EL (cell line): ENCODE measurements around the gene SLC9A8.
A peak's percentile ranks its signal among the peaks of the same experiment; 100 is the strongest.

Experiments
- DNase-seq: peaks from one replicate; pipeline ENCODE4 v3.0.0-alpha.2; 2016

Gene SLC9A8

DNA sequence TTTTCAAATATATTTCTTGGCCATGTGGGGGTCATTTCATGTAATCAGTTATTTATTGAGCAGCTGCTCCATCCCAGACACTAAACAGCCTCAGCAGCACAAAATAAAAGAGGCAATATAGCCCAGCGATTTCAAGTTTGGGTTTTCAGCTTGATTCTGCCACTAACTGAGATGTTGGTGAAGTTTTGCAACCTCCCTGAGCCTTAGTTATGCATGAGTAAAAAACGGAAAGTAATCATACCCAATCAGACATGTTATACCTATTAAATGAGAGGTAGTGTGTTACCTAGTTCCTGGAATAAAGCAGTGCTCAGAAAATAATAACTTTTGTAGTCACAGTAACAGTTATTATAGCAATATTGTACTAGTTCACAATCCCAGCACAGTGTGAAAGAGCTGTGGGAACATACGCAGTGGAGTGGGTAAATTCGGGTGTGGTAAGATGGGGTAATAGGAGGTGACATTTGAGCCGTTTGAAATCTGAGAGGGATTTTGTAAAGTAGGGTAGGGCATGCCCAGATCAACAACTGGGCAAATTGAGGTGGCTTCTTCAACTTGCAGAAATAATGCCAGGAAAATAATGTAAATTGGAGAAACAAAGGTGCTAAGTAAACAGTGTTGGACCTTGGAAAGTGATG lies 1.5 kb downstream of the SLC9A8 start:
- no peak for DNase-seq

DNA sequence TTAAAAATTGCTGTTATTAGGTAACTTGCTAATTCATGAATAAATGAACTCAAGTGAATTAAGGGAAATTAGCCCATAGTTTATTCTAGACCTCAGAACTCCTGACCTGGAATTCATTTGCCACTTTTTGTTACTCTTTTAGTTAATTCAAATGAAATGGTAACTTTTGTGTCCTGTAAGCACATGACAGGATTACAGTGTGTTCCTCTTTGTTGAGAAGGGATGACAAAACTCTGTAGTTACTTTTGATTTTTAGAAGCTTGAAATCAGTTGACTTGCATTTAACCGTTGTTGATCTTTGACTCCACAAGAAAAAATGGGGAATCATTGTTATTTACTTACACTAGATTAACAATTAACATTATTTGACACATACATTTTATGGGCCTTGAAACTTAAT lies 6.2 kb downstream of the SLC9A8 start:
- no peak for DNase-seq

DNA sequence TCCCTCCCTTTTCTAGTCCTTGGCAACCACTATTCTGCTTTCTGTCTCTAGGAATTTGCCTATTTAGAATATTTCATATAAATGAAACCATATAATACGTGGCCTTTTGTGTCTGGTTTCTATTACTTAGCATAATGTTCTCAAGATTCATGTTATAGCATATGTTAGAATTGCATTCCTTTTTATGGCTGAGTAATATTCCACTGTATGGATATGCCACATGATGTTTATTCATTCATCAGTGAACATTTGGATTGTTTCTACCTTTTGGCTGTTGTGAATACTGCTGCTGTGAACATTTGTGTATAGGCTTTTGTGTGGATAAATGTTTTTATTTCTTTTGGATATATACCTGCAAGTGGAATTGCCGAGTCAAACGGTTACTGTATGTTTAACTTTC lies 7.1 kb downstream of the SLC9A8 start:
- no peak for DNase-seq

DNA sequence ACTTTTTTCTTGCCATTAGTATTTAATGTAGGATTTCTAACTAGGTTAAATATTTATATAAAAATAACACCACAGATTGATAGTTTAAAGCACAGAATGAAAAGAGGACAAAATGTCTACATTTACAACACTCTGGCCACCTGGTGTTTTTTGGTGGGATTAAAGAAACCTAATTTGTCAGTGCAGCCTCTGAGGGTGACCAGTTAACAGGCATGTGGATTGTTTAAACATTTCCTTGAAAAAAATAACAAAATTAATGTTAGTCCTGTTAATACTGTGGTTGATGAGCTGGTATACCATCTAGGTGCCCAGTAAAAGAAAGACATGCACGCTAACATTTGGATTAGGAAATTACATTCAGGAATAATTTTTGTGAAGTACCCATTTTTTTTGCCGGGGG lies 8.8 kb downstream of the SLC9A8 start:
- DNase-seq: no peak

DNA sequence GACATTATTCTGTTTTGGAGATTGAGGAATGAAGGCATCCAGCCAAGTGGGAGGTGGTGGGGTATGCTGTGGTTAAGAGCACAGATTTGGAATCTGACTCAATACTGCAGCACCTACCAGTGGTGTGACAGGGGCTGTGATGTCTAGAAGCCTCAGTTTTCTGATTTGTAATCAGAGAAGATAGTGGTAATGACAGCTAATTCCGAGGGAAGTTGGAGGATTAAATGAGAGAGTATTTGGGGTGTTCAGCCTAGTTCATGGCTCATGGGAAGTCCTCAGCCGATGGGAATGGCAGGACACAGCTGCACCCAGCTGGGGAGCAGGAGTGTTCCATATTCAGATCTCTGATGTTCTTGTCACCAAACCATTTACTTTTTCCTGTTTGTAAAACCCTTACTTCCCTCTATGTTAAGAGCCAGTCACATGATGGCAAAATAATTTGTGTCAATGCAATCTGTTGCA lies 9.3 kb downstream of the SLC9A8 start:
- peak; percentile 68 for DNase-seq

DNA sequence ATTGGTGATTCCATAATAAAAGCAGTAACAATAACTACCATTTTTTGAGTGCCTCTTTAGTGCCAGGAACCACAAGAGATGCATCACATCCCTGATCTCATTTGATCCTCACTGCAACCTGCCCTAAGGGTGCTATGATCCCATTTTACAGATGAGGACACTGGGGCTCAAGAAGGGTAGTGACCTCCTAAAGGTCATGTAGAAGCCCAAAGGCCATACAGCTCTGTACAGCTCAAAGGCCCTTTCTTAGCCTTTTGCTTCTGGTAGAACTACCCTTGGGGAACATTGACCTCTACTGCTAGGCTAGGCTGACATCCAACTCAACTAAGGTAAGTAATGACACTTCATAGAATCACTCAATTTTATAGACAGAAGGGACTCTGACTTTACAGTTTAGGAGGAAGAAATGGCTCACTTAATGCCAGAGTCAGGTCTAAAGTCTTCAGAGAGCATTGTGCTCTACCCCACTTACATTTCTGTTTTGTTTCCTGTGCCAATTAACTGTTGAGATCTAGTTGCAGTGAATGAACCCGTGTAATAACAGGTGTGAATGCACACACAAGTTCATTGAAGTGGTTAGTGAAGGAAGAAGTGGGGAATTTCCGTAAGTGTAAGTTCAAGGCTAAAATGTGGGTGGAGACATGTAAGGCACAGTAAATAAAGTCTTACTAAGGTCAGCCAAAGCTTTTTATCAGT lies 10.7 kb downstream of the SLC9A8 start:
- no peak for DNase-seq

DNA sequence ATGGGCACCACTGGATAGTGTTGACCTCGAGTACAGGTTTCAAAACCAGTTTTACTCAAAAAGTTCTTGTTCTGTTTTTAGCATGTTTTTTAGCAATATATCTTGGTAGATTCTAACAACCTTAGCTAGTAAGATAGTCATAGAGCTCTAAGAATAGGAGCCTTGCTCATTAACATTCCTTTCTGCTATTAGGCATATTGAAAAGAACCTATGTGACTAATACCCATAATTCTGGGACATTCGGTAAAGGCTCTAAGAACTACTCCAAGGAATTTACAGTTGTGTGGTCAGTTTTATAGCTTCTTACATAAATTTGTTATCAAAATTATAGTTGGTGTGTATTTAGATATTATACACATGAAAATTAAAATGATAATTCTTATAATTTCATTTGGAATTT lies 11.6 kb downstream of the SLC9A8 start:
- DNase-seq: peak; percentile 13

DNA sequence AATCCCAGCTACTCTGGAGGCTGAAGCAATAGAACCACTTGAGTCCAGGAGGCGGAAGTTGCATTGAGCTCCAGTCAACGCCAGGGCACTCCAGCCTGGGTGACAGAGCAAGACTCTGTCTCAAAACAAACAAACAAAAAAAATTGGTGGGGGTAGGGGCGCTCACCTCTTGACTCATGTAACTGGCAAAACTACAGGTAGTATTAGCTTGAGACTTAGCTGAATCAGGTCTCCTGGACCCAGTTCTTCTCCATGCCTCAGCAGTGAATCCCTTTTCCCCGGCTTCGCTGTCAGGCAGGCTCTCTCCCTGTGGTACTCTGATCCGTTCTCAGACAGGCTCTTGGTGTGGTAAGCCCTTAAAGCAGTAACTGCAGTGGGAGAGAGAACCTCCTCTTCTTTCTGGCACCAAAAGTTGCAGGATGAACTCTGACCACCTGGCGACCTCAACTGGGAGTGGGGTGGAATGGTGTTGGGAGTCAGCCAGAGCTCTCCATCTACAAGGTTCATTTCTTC lies 12.9 kb downstream of the SLC9A8 start:
- no peak for DNase-seq

DNA sequence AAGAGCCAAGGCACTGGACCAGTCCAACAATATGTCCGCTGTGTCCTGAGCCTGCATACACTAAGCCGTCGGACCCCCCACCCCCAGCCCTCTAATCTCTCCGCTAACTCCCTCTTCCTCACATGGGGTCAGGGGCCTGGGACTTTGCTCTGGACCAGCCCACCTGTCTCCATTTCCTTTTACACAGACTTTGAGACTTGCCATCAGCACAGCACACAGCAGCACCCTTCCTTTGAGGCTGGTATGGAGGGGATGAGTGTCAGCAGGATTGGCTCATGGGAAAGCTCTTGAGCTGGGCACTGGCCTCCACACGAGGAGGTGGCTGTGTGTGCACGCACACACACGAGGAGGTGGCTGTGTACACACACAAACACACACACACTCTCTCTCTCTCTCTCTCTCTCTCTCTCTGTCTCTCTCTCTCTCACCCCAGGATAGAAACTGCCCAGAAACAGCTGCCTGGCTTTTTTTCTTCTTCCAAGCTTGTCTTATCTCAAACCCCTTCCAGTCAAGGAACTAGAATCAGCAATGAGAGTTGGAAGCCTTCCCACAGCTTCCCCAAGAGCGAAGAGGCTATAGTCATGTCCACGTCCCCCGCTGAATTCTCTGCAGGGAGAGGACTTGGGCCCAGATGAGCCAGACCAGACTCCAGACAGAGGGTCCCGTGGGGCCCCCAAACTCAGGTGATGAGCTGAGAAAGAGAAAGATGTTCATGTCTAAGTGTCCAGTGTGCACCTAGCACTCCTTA lies 18.6 kb downstream of the SLC9A8 start:
- no peak for DNase-seq

DNA sequence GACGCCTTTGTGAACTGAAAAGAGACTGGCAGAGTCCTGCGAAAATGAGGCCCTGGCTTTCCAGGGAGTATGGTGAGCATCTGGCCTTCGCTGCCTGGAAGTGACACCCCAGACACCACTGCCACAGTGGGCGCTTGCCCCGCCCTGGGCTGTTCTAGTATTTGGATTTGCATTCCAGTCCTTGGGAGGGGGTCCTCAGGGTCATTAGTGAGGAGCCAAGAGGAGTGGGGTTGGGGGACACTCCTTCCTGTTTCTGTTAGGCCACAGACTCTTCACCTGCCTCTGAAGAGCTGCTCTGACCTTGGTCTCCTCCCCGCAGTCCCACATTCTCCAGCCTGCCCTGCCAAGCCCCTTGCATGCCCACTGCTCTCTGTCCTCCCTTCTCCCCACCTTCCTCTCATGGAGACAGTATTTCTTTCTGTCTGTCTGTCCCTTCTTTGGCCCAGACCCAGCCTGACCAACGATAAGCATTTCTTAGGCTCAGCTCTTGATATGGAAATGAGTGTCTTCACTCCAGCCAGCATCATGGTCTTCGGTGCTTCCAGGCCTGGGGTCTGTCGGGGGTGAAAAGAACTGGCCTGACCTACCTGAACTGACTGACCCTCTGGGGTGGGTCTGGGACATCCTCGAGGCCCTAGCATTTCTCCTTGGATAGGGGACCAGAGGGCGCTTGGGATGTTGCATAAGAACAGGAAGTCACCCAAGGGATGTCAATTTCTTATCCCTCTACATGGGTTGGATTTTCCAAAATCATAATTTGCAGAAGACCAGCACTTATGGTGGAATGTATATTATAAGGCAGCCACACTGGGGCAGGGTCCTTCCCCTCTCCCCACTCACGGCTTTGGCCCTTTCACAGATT lies 19.4 kb downstream of the SLC9A8 start:
- DNase-seq: no peak

DNA sequence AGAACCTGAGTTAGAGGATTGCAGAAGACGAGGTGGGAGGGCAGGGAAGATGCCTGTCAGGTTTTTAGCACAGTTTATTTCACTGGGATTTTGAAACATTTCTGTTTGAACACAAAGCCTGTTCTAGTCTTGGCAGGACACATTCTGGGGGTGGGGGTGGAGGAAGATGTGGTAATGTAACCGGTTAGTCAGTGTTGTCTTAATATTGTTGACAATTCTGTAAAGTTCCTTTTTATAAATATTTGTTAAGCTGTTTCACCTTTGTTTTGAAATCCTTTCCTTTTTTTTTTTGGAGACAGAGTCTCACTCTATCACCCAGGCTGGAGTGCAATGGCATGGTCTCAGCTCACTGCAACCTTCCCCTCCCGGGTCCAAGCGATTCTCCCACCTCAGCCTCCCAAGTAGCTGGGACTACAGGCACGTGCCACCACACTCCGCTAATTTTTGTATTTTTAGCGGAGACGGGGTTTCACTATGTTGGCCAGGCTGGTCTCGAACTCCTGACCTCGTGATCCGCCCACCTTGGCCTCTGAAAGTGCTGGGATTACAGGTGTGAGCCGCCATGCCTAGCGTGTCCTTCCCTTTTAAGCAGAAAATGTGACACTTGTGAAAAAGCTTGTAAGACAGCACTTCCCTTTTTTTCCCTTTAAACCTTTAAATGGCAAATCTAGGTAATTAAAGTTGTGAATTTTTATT lies 20.2 kb downstream of the SLC9A8 start:
- DNase-seq: no peak

DNA sequence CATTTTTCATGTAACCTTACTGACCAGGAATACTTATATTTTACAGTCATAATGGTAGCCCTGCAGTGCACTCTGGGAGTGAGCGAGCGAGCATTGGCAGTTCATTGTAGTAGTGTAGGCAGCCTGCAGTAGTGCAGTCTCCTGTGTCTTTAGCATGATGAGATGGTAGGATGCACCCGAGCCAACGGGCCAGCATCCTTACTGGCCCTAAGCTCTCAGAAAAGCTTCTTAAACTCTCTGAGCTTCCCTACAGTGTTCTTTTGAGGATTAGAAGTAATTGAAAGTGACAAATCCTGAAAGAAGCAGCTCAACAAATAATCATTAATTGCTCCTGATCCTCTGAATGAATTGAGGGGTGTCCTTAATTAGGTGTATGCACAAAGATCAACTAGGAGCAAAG lies 20.9 kb downstream of the SLC9A8 start:
- no peak for DNase-seq

DNA sequence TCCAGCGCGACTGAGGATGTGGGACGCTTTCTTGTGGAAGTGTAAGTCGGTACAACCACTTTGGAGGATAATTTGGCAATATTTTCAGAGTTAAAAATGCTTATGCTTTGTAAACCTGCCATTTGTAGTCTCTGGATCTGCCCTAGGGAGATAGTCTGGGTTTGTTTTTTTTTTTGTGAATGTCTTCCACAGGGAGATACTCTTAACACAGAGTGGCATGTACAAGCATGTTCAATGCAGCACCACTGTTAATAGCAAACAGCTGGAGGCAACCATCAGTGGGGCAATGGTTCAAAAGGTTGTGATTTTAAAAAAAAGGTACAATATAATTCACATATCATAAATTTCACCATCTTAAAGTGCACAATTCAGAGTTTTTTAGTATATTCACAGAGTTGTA lies 22.4 kb downstream of the SLC9A8 start:
- no peak for DNase-seq

DNA sequence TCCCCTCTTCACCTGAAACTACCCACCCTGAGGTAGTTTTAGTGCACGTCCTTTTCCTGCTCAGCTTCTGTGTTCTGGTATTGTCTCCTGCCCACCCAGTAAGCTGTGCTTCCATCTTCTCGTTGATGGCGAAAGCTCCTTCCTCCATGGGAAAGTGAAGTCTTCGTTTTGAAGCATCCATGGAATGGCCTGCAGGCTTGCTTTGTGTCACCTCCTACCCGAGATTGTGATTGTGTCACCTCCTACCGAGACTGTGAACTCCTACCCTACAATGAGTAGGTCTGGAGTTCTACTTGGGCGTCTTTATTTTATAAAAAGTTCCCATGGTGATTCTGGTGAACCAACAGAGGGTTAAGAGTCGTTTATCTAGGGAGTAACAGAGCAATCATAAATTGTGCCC lies 25.9 kb downstream of the SLC9A8 start:
- no peak for DNase-seq

DNA sequence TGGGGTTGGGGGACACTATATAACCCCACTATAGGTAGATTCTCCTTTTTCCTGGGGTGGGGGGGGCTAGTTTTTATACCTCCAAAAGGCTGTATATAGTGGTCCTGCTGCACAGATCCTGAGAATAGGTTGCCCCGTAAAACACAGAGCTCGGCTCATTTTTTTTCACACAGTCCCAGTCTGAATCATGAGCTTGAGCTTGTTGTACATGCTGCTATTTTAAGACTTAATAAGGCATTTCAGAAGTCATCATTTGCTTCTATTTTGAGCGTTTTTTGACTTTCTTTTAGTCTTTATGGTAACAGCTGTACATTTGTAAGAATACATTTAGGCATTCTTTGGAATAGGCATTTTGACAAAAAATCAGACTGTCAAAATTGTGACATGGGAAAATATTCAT lies 30.5 kb downstream of the SLC9A8 start:
- no peak for DNase-seq

DNA sequence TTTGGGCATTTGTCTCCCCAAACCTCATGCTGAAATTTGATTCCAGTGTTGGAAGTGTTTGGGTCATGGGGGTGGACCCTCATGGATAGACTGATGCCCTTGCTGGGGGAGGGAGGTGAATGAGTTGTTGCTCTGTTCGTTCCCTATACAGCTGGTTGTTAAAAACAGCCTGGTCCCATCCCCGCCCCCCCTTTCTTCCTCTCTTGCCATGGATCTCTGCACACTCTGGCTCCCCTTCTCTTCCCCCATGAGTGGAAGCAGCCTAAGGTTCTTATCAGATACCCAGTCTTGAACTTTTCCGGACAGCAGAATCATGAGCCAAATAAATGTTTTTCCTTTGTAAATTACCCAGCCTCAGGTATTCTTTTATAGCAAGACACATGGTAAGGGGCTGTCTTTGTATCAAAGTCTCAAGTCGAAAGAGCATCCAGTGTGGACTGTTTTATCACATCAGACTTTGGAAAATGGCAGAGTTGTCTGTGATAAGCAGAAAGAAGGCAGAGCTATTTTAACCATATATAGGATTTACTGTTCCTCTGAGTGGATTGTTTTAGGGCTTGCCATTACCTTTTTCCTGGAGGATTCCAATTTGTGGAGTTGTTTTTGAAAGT lies 31.2 kb downstream of the SLC9A8 start:
- no peak for DNase-seq

DNA sequence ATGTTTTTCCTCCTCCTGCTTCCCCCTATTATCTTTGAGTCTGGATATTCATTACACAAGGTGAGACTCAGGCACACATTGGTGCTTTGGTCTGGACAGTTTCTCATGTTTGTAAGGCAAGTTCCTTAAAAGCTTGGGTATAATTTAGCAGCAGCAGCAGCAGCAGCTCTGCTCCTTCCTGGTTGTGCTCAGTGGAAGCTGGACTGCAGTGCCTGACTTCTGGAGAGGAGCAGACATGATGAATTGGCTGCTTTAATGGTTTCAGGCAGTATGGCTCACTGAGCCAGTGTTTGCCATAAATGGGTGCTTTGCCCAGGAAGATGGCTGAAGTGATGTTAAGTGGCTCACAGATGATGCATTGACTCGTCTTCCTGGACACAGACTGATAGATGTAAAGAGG lies 32.4 kb downstream of the SLC9A8 start:
- DNase-seq: no peak

DNA sequence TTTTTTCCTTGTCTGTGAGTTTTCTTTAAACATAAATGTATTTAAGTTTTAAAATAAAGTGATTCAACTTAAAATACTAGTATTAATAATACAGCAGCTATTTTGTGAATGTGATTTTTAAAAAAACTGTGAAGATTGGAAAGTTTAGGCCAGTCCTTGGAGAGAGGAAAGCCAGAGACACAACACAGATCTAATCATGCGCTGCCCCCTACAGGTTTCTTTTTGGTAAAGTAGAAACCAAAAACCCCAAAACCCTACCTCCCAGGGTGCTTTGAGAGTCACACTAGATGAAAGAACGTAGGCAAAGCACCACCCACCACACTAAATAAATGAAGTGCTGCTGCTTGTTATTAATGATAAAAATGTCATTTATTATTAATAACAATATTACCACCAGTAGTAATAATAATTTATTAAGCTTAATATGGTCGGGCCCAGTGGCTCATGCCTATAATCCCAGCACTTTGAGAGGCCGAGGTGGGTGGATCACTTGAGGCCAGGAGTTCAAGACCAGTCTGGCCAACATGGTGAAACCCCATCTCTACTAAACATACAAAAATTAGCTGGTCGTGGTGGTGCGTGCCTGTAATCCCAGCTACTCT lies 33.7 kb downstream of the SLC9A8 start:
- DNase-seq: peak; percentile 62

DNA sequence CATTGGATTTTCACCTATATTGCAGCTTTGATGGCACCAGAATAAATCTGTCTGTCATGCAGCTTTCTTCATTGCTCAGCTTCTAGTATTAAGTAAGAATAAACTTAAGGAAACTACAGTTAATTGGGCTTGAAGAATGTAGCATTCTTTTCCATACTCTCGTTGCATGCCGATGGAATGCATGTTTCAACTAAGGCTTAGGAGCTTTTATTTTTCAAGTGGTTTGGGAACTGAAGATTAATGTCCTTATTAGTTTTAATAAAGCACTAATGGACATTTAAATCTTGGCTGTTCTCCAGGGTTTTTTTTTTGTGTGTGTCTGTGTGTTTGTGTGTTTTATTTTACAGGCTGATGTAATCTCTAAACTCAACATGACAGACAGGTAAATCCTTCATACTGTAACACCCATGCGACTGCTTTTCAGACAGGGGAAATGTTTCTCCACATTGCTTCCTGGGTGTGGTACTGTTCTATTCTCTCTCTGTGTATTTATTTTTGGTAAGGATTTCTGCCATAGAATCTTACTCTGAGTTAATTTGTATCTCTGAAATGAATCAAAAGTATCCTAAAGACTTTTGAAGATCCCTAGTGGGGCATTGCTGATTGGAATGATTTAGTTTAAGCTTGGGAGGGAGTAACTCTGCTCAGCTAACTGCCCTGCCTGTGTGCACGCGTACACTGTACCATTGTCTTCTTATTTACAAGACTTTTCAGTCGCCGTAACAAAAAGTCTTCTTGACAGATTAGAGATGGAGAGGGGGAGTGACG lies 38.0 kb downstream of the SLC9A8 start:
- no peak for DNase-seq

DNA sequence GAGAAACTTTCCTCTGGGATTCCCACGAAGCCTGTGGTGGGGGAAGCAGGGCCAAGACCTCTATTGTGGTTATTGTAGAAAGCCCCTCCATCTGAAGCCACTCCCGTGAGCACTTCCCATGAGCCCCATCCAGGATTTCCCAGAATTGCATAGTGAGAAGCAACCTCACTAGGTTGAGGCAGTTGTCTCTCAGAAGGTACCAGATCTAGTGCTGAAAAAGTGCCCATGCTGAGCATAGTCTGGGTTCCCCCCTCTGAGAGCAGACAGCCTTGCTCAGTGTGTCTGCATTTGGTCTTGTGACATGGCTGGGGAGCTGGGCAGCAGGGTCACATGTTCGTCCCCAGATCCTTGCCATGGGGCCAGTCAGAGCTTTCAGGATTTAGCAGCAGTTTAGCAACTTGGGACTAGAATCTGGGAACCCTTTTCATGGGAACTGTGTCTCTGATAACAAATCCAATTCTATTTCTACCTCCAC lies 38.6 kb downstream of the SLC9A8 start:
- DNase-seq: no peak
